ENCODE results near the gene JPH2.

GRCh38 chr20:44070139-44070900 lies 116.7 kb downstream of the JPH2 start:
- TF ChIP-seq CTCF (IDR thresholded peaks at IDR 0.05; ENCODE audit: insufficient read depth, low read length) (no peak), REST (IDR thresholded peaks at IDR 0.05; ENCODE audit: insufficient replicate concordance, low read depth) (peak; percentile 85)

Measured in HL-60 (cell line).